Measurements from ENCODE around the gene RASSF8.
A peak's percentile ranks its signal among the peaks of the same experiment; 100 is the strongest.

Gene RASSF8

GRCh38 chr12:26112703-26113147 lies 154.2 kb downstream of the RASSF8 start:
- DNase-seq, result no peak

GRCh38 chr12:26113181-26113654 lies 154.7 kb downstream of the RASSF8 start:
- DNase-seq, result no peak

GRCh38 chr12:26113853-26114719 lies 155.6 kb downstream of the RASSF8 start:
- peak; percentile 80 for DNase-seq

- no peak for DNase-seq
These were observed 156.4 kb downstream of the RASSF8 start for GRCh38 chr12:26114720-26115401.

GRCh38 chr12:26116829-26117715 lies 158.6 kb downstream of the RASSF8 start:
- no peak for DNase-seq

GRCh38 chr12:26118308-26118707 lies 159.8 kb downstream of the RASSF8 start:
- no peak for DNase-seq

- no peak for DNase-seq
These were observed 161.0 kb downstream of the RASSF8 start for GRCh38 chr12:26119391-26119989.

- no peak for DNase-seq
These were observed 162.2 kb downstream of the RASSF8 start for GRCh38 chr12:26120561-26121274.

- no peak for DNase-seq
These were observed 163.0 kb downstream of the RASSF8 start for GRCh38 chr12:26121323-26122060.

GRCh38 chr12:26122061-26122680 lies 163.7 kb downstream of the RASSF8 start:
- peak; percentile 44 for DNase-seq

- peak; percentile 47 for DNase-seq
These were observed 164.4 kb downstream of the RASSF8 start for GRCh38 chr12:26122681-26123481.

GRCh38 chr12:26123482-26123980 lies 165.0 kb downstream of the RASSF8 start:
- DNase-seq, result no peak

- no peak for DNase-seq
These were observed 166.2 kb downstream of the RASSF8 start, which contains the start of gene BHLHE41 for GRCh38 chr12:26124446-26125399. Gene BHLHE41 (minus strand): TSS chr12:26125037. CDS start chr12:26124779, 258 bp downstream.

- peak; percentile 65 for DNase-seq
These were observed 167.2 kb downstream of the RASSF8 start for GRCh38 chr12:26125400-26126339.

- peak; percentile 54 for DNase-seq
These were observed 168.1 kb downstream of the RASSF8 start for GRCh38 chr12:26126340-26127284.

- no peak for DNase-seq
These were observed 168.9 kb downstream of the RASSF8 start for GRCh38 chr12:26127404-26127803.

All from stimulated activated CD8-positive, alpha-beta memory T cell treated with anti-CD3 and anti-CD28 coated beads, Interleukin-4, amount 100 ng/mL, for 48 hours (primary cell).